Fibroblast of mammary gland (primary cell): ENCODE data around the gene WDR64.

Experiments used
- DNase-seq: peaks from one replicate; pipeline ENCODE4 v3.0.0-alpha.2; 2010; ENCODE audit warnings: low read depth
- H3K4me3 ChIP-seq: 2 replicates; pipeline ENCODE4 v1.5.1; 2011; ENCODE audit warnings: low read depth, mild to moderate bottlenecking, low read length, moderate library complexity; ENCODE audit not compliant: control insufficient read depth
- TF ChIP-seq, protein P1 (sequence below): conservative IDR thresholded peaks from 2 replicates; pipeline ENCODE4 v1.5.1; 2011; ENCODE audit warnings: low read depth, low read length, inconsistent platforms; ENCODE audit not compliant: control insufficient read depth, insufficient read depth

The WDR64 gene

DNA sequence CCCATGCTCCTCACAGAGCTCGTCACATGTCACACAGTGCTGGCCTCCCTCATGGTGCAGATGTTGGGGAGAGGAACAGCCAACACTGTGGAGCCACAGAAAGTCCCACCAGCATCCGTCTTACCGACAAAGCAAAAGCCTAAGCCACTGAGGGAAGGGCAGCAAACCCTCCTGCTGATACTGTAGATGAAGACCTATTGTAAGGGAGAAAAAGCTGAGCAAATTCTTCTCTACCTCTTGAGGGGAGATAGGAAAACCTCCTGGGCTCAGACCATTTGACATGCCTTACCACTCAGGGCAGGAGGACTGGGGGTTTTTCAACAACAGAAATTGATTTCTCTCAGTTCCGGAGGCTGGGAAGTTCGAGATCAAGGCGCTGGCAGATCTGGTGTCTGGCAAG, 95.9 kb downstream of the WDR64 start:
- DNase-seq: no peak
- TF ChIP-seq, protein P1, sequence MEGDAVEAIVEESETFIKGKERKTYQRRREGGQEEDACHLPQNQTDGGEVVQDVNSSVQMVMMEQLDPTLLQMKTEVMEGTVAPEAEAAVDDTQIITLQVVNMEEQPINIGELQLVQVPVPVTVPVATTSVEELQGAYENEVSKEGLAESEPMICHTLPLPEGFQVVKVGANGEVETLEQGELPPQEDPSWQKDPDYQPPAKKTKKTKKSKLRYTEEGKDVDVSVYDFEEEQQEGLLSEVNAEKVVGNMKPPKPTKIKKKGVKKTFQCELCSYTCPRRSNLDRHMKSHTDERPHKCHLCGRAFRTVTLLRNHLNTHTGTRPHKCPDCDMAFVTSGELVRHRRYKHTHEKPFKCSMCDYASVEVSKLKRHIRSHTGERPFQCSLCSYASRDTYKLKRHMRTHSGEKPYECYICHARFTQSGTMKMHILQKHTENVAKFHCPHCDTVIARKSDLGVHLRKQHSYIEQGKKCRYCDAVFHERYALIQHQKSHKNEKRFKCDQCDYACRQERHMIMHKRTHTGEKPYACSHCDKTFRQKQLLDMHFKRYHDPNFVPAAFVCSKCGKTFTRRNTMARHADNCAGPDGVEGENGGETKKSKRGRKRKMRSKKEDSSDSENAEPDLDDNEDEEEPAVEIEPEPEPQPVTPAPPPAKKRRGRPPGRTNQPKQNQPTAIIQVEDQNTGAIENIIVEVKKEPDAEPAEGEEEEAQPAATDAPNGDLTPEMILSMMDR: no peak
- H3K4me3 ChIP-seq: no peak overlapping the region

DNA sequence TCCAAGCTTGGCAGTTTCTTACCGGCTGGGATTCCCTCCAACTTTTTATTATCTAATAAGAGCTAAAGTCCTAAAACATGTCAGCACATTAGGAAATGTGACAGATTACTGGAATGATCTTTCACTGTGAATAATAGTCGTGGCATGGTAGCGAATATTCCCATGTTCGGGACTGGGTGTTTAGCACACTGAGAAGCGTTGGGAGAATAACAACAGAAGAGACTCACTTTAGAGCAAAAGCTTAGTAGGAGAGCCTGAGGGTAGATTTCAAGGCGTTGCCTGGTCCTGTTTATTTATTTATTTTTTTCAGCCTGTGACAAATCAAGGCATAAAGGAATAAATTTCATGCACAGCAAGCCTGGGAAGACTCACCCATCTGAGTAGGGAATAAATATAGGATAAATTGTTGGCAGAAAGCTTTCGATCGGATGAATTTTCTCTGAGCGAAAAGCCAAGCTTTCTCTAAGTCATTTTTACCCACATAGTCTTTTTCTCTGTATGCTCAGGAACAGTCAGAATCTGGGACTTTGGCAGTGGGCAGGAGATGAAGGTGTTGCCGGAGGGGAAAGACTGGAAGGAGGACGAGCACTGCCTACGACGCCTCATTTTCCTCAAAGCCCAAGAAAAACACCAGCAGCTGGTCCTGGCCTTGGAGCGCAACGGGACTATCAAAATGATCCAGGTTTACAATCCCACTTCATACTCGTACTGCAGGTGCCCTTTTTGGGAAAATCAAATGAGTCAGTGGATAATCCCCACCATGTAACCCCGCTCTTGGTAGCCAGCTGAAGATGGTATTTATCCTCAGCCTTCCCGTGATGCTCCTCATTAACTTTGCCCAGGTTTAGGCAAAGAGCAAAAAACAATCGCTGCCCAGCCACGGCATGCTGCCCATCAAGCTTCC, 97.2 kb downstream of the WDR64 start:
- peak overlapping the region; percentile 50 for H3K4me3 ChIP-seq
- TF ChIP-seq, protein P1: no peak
- DNase-seq: peak; percentile 79

DNA sequence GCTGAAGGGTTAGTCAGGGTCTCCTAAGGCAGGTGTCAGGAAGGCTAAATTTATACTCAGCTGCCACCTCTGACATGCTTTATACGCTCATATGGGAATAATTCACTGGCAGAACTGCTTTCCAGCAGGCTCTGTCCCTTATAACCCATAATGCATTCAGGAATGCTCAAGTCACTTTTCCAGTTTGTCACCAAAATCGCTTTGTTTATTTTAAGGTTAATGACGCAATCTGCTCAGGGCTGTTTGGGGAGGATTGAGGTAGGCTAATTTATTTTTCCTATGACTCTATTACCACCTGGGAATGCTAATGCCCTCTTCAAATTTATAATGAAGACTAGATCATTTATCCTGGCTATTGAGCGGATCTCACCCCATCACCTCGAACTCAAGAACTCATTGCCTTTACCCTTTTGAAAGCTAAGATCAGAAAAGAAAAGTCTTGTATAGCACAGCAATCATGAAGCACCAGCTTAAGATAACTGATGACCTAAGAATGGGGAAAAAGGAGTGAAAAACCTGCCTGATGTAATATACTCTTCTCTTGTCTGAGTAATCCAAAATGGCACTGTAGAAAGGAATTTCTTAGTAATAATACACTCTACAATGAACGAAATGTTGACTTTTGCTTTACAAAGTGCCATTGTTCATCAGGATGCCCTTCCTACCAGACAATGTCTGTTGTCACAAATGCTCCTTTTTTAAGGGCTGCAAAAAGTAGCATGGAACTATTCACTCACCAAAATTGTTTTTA, 98.0 kb downstream of the WDR64 start:
- no peak overlapping the region for H3K4me3 ChIP-seq
- peak; percentile 7 for DNase-seq
- TF ChIP-seq, protein P1: no peak

DNA sequence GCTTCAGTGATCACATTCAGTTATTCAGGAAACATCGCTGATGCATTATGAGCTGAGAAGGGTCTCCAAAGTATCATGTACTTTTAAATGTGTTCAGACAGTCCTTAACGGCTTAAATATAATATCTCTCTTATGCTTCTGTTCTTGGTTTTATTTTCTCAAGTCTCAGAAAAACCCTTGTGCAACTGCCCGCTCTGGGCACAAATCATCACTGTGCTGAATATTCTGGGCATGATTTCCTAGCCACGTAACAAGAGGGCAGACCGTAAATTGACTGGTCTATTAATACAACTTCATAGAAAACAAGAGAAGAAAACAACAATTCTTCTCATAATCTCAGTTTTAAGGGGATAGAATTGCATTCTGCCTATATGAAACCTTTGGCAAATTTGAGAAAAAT, 99.4 kb downstream of the WDR64 start:
- no peak for DNase-seq
- TF ChIP-seq, protein P1: no peak
- no peak overlapping the region for H3K4me3 ChIP-seq

DNA sequence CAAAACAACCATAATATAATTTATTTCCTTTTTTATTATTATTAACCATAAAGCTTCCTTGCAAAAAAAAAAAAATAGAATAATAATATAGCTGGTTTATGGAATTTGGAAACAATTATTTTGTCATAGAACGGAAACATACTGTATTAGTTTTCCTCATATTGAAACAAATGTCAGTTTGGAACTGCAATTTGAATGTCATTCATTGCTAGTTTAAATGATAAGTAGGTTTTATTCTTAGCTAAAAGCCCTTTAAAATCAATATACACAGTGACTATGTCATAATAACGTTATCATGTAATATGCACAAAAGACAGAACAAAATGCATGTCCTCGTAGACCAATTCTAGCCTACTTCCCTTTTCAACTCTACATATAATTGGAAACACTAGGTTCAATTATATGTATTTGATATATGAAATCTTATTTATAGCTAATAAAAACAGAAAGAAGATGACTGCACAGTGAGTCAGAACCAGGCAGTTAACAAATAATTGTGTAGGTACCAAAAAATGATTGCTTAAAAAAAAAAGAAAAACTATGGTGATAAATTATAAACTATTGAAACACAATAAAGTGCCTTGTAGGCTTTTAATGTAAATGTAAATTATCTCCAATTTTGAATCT, 110.7 kb downstream of the WDR64 start:
- TF ChIP-seq, protein P1: no peak
- H3K4me3 ChIP-seq: no peak overlapping the region
- peak; percentile 34 for DNase-seq

DNA sequence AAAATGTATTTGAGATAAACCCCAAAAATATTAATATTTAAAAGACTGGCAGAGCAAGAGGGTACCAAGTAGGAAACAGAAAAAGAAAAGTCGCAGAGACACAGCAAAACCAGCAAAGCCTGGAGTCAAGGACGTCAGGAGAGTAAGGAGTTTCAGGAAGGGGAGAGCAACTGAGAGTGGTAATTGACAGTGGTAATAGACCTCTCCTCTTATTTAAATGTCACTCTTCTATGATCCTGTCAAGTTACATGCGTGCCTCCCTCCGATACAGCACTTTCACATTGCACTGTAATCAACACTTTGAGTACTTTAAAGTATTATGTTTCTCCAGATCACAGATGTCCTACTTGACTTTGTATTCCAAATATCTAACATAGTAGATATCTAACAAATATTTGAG, 113.3 kb downstream of the WDR64 start:
- TF ChIP-seq, protein P1: no peak
- DNase-seq: no peak
- H3K4me3 ChIP-seq: no peak overlapping the region
